Retinal pigment epithelial cell (primary cell): ENCODE measurements around the gene RELA.

Source experiments
- DNase-seq: peaks from one replicate; pipeline ENCODE4 v3.0.0-alpha.2; 2010; ENCODE audit warnings: low read depth
- H3K4me3 ChIP-seq: 2 replicates; pipeline ENCODE4 v1.5.1; 2011; ENCODE audit warnings: mild to moderate bottlenecking, low read length, control low read depth, moderate library complexity
- CTCF ChIP-seq: conservative IDR thresholded peaks from 2 replicates; pipeline ENCODE4 v1.5.1; 2011; ENCODE audit warnings: low read depth, low read length, control low read depth, inconsistent platforms

The RELA gene

GRCh38 chr11:65617990-65618751, 44.5 kb downstream of the RELA start:
- no peak for DNase-seq
- TF ChIP-seq CTCF: no peak
- no peak overlapping the region for H3K4me3 ChIP-seq

- TF ChIP-seq CTCF: no peak
- peak overlapping the region; percentile 72 for H3K4me3 ChIP-seq
- DNase-seq: no peak
These were observed 45.4 kb downstream of the RELA start for GRCh38 chr11:65617136-65617850.

- TF ChIP-seq CTCF: no peak
- H3K4me3 ChIP-seq: peak overlapping the region; percentile 72
- DNase-seq: no peak
These were observed 46.1 kb downstream of the RELA start for GRCh38 chr11:65616575-65617001.

GRCh38 chr11:65615950-65616574, 46.7 kb downstream of the RELA start:
- no peak for DNase-seq
- TF ChIP-seq CTCF: no peak
- peak overlapping the region; percentile 72 for H3K4me3 ChIP-seq

GRCh38 chr11:65615229-65615949, 47.3 kb downstream of the RELA start, which contains the start of gene PCNX3:
PCNX3 (plus strand) TSS chr11:65615776; CDS start chr11:65616312, 536 bp downstream.
- DNase-seq: peak; percentile 99
- TF ChIP-seq CTCF: no peak
- peak within 1 kb of the TSS; percentile 72 for H3K4me3 ChIP-seq

GRCh38 chr11:65613091-65613928, 49.4 kb downstream of the RELA start:
- DNase-seq: no peak
- TF ChIP-seq CTCF: no peak
- H3K4me3 ChIP-seq: peak overlapping the region; percentile 72
